Panc1 (cell line): Measurements from ENCODE around the gene SYNPO. TPM values are rescaled to one million over a fixed set of nuclear protein-coding genes. Genes with fewer than 3 reads are reported as not detected.
A peak's percentile ranks its signal among the peaks of the same experiment; 100 is the strongest.

ENCODE experiments used
- ATAC-seq: fragments of 200-7000 bp; cut with Tn5 transposase; 2 replicates; pipeline ENCODE4 v1.9.1; 2020; ENCODE audit warnings: mild to moderate bottlenecking, moderate library complexity
- BruUV-seq: library from RNA; stranded (reverse); fragments of 400-500 nt; replicated peaks from 2 replicates; lab custom pipeline; 2021; lab: Mats Ljungman, UMichigan
- CTCF ChIA-PET: fragments of 300-600 bp; sonication (Branson Sonifier 250); formaldehyde crosslinking; loops from one replicate; lab custom pipeline; 2022; ENCODE audit warnings: antibody characterized with exemption; lab: Charles Lee
- POLR2A ChIA-PET: fragments of 300-600 bp; sonication (Branson Sonifier 250); formaldehyde crosslinking; loops from one replicate; lab custom pipeline; 2022; ENCODE audit warnings: antibody characterized with exemption; lab: Charles Lee
- DNase-seq: peaks from one replicate; pipeline ENCODE4 v3.0.0-alpha.2; 2010; ENCODE audit warnings: low read depth, low spot score
- H3K27ac ChIP-seq: 2 replicates; pipeline ENCODE4 v1.5.1; 2011; ENCODE audit warnings: mild to moderate bottlenecking, low read length, inconsistent platforms
- H3K27me3 ChIP-seq: fragments of 200-500 bp; sonication (Bioruptor generic); 2 replicates; pipeline ENCODE4 v1.6.0; 2014; ENCODE audit warnings: low read length, inconsistent platforms; ENCODE audit not compliant: control insufficient read depth, insufficient read depth
- H3K36me3 ChIP-seq: fragments of 200-500 bp; sonication (Bioruptor generic); 2 replicates; pipeline ENCODE4 v1.5.1; 2014; ENCODE audit warnings: inconsistent platforms, mild to moderate bottlenecking, low read length, moderate library complexity; ENCODE audit not compliant: control insufficient read depth, insufficient read depth
- H3K4me1 ChIP-seq: 2 replicates; pipeline ENCODE4 v1.5.1; 2011; ENCODE audit warnings: inconsistent platforms, mild to moderate bottlenecking, low read length, moderate library complexity; ENCODE audit not compliant: control insufficient read depth, insufficient read depth
- H3K4me3 ChIP-seq, 2 experiments: 2 replicates each; pipeline ENCODE4 v1.5.1; 2011 to 2012; ENCODE audit warnings: low read depth in 2 of 2, low read length in 2 of 2, mild to moderate bottlenecking in 2 of 2, inconsistent platforms in 1 of 2, moderate library complexity in 1 of 2
- H3K9me3 ChIP-seq: fragments of 200-500 bp; sonication (Bioruptor generic); 2 replicates; pipeline ENCODE4 v1.5.1; 2014; ENCODE audit warnings: low read depth, mild to moderate bottlenecking, inconsistent platforms, low read length, moderate library complexity; ENCODE audit not compliant: control insufficient read depth, insufficient read depth
- POLR2AphosphoS5 ChIP-seq: IDR thresholded peaks from 2 replicates; pipeline ENCODE4 v1.6.1; 2012; ENCODE audit warnings: mild to moderate bottlenecking, low read depth, low read length, moderate library complexity
- SIN3A ChIP-seq: IDR thresholded peaks from 2 replicates; pipeline ENCODE4 v1.6.1; 2012; ENCODE audit warnings: low read depth, mild to moderate bottlenecking, low read length, moderate library complexity, borderline replicate concordance; ENCODE audit not compliant: insufficient read depth
- TCF7L2 ChIP-seq: IDR thresholded peaks from 2 replicates; pipeline ENCODE4 v1.6.1; 2011; ENCODE audit warnings: mild to moderate bottlenecking, low read depth, low read length, inconsistent platforms
- in situ Hi-C: cut with HindIII; loops from 2 replicates; pipeline ENCODE4 v1.10.0; 2016; ENCODE audit warnings: low sequenced_read_pairs, low pct_unique_long_range_greater_than_20kb
- intact Hi-C: fragments of 100-400 bp; cut with micrococcal nuclease; formaldehyde crosslinking; loops from one replicate; pipeline ENCODE4 v1.10.0; 2022; ENCODE audit not compliant: unreplicated experiment
- total RNA-seq: library from RNA; stranded (reverse); gene quantifications from one replicate; pipeline ENCODE4 v1.2.1, GENCODE V29; 2021; ENCODE audit not compliant: unreplicated experiment
- TF ChIP-seq, protein P1 (sequence below): fragments of 450-650 bp; IDR thresholded peaks from 2 replicates; pipeline ENCODE4 v1.5.1; 2017; ENCODE audit warnings: mild to moderate bottlenecking
- TF ChIP-seq, protein P2 (sequence below), 2 experiments: IDR thresholded peaks; 2 replicates each; pipeline ENCODE4 v1.6.1; 2011 to 2012; ENCODE audit warnings: low read depth in 2 of 2, control low read depth in 1 of 2, low read length in 1 of 2, mild to moderate bottlenecking in 1 of 2, moderate library complexity in 1 of 2; ENCODE audit not compliant: insufficient read depth in 1 of 2

Gene SYNPO
- total RNA-seq, 1 experiment from 2014 or later = 82.8 TPM

GRCh38 chr5:150637245-150638052 is 3.0 kb upstream of the SYNPO start:
- intact Hi-C loops = no loop called here

DNA sequence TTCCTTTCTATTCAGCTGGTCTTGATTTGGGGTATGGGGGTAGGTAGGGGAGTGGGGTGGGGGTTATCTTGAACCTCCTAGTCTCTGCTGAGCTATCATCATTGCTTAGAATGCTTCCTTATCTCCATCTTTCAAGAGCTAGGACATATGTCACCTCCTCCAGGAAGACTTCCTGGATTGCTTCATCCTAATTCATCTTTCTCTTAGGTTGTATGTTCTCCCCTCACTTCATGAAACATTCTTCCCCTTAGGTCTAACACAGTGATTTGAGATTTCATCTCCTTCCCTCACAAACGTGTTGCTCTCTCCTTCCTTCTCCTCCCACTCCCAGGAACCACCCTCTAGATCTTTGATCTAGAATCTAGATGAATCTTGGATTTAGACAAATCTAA is 2.4 kb upstream of the SYNPO start:
- no peaks in the 10 kb centered on the region for H3K36me3 ChIP-seq
- H3K27me3 ChIP-seq = no peaks in the 10 kb centered on the region
- intact Hi-C loops (no loop called here), in situ Hi-C loops (no loop called here)
- no TSS peak for BruUV-seq
- DNase-seq (no peak), ATAC-seq (no peak)
- H3K27ac ChIP-seq = peak overlapping the region; percentile 97
- ChIA-PET CTCF (no interaction called here), POLR2A (no interaction called here)
- TF ChIP-seq TCF7L2 (no peak), POLR2AphosphoS5 (no peak), SIN3A (no peak)
- TF ChIP-seq, protein P1, sequence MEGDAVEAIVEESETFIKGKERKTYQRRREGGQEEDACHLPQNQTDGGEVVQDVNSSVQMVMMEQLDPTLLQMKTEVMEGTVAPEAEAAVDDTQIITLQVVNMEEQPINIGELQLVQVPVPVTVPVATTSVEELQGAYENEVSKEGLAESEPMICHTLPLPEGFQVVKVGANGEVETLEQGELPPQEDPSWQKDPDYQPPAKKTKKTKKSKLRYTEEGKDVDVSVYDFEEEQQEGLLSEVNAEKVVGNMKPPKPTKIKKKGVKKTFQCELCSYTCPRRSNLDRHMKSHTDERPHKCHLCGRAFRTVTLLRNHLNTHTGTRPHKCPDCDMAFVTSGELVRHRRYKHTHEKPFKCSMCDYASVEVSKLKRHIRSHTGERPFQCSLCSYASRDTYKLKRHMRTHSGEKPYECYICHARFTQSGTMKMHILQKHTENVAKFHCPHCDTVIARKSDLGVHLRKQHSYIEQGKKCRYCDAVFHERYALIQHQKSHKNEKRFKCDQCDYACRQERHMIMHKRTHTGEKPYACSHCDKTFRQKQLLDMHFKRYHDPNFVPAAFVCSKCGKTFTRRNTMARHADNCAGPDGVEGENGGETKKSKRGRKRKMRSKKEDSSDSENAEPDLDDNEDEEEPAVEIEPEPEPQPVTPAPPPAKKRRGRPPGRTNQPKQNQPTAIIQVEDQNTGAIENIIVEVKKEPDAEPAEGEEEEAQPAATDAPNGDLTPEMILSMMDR = no peak
- TF ChIP-seq, protein P2, sequence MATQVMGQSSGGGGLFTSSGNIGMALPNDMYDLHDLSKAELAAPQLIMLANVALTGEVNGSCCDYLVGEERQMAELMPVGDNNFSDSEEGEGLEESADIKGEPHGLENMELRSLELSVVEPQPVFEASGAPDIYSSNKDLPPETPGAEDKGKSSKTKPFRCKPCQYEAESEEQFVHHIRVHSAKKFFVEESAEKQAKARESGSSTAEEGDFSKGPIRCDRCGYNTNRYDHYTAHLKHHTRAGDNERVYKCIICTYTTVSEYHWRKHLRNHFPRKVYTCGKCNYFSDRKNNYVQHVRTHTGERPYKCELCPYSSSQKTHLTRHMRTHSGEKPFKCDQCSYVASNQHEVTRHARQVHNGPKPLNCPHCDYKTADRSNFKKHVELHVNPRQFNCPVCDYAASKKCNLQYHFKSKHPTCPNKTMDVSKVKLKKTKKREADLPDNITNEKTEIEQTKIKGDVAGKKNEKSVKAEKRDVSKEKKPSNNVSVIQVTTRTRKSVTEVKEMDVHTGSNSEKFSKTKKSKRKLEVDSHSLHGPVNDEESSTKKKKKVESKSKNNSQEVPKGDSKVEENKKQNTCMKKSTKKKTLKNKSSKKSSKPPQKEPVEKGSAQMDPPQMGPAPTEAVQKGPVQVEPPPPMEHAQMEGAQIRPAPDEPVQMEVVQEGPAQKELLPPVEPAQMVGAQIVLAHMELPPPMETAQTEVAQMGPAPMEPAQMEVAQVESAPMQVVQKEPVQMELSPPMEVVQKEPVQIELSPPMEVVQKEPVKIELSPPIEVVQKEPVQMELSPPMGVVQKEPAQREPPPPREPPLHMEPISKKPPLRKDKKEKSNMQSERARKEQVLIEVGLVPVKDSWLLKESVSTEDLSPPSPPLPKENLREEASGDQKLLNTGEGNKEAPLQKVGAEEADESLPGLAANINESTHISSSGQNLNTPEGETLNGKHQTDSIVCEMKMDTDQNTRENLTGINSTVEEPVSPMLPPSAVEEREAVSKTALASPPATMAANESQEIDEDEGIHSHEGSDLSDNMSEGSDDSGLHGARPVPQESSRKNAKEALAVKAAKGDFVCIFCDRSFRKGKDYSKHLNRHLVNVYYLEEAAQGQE (IDR thresholded peaks at IDR 0.05; ENCODE audit: insufficient read depth in 1 of 2, low read depth in 2 of 2, low read length in 1 of 2) = no peak
- H3K9me3 ChIP-seq = no peaks in the 10 kb centered on the region
- H3K4me3 ChIP-seq = no peak overlapping the region; a peak in 1 of 4 replicates
- H3K4me1 ChIP-seq = peaks cover 98% of the 10 kb centered on the region

More at GRCh38 chr5:150637245-150638052, 3.0 kb upstream of the SYNPO start:
- CTCF ChIA-PET = no interaction called here
- Histone ChIP-seq H3K36me3 (no peaks in the 10 kb centered on the region), H3K4me3 (peak overlapping the region; percentile 20 to 41), H3K27me3 (no peaks in the 10 kb centered on the region), H3K27ac (peak overlapping the region; percentile 97), H3K9me3 (no peaks in the 10 kb centered on the region), H3K4me1 (peaks cover 98% of the 10 kb centered on the region)
- no TSS peak for BruUV-seq
- in situ Hi-C loops = no loop called here
- TF ChIP-seq SIN3A (peak; percentile 93), TCF7L2 (peak; percentile 90), POLR2AphosphoS5 (peak; percentile 83)
- TF ChIP-seq, protein P2 (IDR thresholded peaks at IDR 0.05; ENCODE audit: insufficient read depth in 1 of 2, low read depth in 2 of 2, low read length in 1 of 2) = peak; percentile 79 to 87; a peak in 3 of 4 replicates
- TF ChIP-seq, protein P1 = no peak
- POLR2A ChIA-PET = no interaction called here
- peak; percentile 52 for ATAC-seq
- DNase-seq = no peak
